HEK293 (cell line): Measurements from ENCODE around the gene TFRC.

ENCODE experiments used
- RBAK ChIP-seq: fragments of 450-650 bp; formaldehyde crosslinking; IDR thresholded peaks from 2 replicates; pipeline ENCODE4 v1.5.1; 2016; ENCODE audit warnings: missing biosample characterization, missing genetic modification characterization
- ZFHX2 ChIP-seq: fragments of 450-650 bp; formaldehyde crosslinking; conservative IDR thresholded peaks from 2 replicates; pipeline ENCODE4 v1.5.1; 2016; ENCODE audit warnings: missing biosample characterization, missing genetic modification characterization
- ZNF514 ChIP-seq: fragments of 450-650 bp; formaldehyde crosslinking; IDR thresholded peaks from 2 replicates; pipeline ENCODE4 v1.5.1; 2016; ENCODE audit warnings: missing biosample characterization, missing genetic modification characterization
- TF ChIP-seq, protein P1 (sequence below): fragments of 450-650 bp; formaldehyde crosslinking; IDR thresholded peaks from 2 replicates; pipeline ENCODE4 v1.5.1; 2016; ENCODE audit warnings: missing biosample characterization, missing genetic modification characterization
- TF ChIP-seq, protein P2 (sequence below): fragments of 450-650 bp; formaldehyde crosslinking; IDR thresholded peaks from 2 replicates; pipeline ENCODE4 v1.5.1; 2016; ENCODE audit warnings: missing biosample characterization, missing genetic modification characterization
- TF ChIP-seq, protein P3 (sequence below): fragments of 450-650 bp; formaldehyde crosslinking; IDR thresholded peaks from 2 replicates; pipeline ENCODE4 v1.5.1; 2016; ENCODE audit warnings: missing biosample characterization, missing genetic modification characterization
- TF ChIP-seq, protein P4 (sequence below): fragments of 450-650 bp; formaldehyde crosslinking; IDR thresholded peaks from 2 replicates; pipeline ENCODE4 v1.5.1; 2016; ENCODE audit warnings: missing biosample characterization, missing genetic modification characterization
- TF ChIP-seq, protein P5 (sequence below): fragments of 450-650 bp; formaldehyde crosslinking; IDR thresholded peaks from 2 replicates; pipeline ENCODE4 v1.5.1; 2016; ENCODE audit warnings: missing biosample characterization, missing genetic modification characterization

DNA sequence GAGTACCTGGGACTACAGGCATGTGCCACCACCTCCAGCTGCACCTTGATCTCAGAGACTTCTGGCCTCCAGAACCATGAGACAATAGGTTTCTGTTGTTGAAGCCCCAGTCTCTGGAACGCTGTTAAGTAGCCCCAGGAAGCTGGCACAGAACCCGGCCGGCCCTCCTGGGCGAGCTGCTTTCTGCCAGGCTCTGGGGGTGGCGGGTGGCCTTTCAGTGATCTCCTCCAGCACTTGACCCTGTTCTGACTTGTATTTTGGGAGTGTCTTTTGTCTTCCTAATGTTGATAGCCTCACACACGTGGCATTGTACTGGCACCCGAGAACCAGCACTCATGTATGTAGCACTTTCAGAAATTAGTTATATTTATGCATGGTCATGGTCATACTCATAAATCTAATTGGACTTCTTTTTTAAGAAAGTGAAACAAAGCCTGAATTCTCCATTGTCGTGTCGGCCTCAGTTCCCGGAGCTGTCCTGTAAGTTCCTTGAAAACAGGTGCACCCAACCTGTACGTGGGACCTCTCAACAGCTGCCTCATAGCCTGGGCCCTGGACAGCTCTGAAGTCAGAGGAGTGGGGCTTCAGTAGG is 74.0 kb downstream of the TFRC start:
- TF ChIP-seq, protein P1, sequence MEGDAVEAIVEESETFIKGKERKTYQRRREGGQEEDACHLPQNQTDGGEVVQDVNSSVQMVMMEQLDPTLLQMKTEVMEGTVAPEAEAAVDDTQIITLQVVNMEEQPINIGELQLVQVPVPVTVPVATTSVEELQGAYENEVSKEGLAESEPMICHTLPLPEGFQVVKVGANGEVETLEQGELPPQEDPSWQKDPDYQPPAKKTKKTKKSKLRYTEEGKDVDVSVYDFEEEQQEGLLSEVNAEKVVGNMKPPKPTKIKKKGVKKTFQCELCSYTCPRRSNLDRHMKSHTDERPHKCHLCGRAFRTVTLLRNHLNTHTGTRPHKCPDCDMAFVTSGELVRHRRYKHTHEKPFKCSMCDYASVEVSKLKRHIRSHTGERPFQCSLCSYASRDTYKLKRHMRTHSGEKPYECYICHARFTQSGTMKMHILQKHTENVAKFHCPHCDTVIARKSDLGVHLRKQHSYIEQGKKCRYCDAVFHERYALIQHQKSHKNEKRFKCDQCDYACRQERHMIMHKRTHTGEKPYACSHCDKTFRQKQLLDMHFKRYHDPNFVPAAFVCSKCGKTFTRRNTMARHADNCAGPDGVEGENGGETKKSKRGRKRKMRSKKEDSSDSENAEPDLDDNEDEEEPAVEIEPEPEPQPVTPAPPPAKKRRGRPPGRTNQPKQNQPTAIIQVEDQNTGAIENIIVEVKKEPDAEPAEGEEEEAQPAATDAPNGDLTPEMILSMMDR (tag by site-specific recombination) = no peak
- TF ChIP-seq, protein P2, sequence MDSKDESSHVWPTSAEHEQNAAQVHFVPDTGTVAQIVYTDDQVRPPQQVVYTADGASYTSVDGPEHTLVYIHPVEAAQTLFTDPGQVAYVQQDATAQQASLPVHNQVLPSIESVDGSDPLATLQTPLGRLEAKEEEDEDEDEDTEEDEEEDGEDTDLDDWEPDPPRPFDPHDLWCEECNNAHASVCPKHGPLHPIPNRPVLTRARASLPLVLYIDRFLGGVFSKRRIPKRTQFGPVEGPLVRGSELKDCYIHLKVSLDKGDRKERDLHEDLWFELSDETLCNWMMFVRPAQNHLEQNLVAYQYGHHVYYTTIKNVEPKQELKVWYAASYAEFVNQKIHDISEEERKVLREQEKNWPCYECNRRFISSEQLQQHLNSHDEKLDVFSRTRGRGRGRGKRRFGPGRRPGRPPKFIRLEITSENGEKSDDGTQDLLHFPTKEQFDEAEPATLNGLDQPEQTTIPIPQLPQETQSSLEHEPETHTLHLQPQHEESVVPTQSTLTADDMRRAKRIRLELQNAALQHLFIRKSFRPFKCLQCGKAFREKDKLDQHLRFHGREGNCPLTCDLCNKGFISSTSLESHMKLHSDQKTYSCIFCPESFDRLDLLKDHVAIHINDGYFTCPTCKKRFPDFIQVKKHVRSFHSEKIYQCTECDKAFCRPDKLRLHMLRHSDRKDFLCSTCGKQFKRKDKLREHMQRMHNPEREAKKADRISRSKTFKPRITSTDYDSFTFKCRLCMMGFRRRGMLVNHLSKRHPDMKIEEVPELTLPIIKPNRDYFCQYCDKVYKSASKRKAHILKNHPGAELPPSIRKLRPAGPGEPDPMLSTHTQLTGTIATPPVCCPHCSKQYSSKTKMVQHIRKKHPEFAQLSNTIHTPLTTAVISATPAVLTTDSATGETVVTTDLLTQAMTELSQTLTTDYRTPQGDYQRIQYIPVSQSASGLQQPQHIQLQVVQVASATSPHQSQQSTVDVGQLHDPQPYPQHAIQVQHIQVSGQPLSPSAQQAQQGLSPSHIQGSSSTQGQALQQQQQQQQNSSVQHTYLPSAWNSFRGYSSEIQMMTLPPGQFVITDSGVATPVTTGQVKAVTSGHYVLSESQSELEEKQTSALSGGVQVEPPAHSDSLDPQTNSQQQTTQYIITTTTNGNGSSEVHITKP (tag by site-specific recombination) = no peak
- TF ChIP-seq, protein P3, sequence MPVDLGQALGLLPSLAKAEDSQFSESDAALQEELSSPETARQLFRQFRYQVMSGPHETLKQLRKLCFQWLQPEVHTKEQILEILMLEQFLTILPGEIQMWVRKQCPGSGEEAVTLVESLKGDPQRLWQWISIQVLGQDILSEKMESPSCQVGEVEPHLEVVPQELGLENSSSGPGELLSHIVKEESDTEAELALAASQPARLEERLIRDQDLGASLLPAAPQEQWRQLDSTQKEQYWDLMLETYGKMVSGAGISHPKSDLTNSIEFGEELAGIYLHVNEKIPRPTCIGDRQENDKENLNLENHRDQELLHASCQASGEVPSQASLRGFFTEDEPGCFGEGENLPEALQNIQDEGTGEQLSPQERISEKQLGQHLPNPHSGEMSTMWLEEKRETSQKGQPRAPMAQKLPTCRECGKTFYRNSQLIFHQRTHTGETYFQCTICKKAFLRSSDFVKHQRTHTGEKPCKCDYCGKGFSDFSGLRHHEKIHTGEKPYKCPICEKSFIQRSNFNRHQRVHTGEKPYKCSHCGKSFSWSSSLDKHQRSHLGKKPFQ (tag by site-specific recombination) = no peak
- no peak for TF ChIP-seq RBAK (tag by site-specific recombination)
- TF ChIP-seq ZNF514 = no peak
- TF ChIP-seq, protein P4, sequence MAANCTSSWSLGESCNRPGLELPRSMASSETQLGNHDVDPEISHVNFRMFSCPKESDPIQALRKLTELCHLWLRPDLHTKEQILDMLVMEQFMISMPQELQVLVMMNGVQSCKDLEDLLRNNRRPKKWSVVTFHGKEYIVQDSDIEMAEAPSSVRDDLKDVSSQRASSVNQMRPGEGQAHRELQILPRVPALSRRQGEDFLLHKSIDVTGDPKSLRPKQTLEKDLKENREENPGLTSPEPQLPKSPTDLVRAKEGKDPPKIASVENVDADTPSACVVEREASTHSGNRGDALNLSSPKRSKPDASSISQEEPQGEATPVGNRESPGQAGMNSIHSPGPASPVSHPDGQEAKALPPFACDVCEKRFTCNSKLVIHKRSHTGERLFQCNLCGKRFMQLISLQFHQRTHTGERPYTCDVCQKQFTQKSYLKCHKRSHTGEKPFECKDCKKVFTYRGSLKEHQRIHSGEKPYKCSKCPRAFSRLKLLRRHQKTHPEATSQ = no peak
- TF ChIP-seq ZFHX2 = no peak
- TF ChIP-seq, protein P5, sequence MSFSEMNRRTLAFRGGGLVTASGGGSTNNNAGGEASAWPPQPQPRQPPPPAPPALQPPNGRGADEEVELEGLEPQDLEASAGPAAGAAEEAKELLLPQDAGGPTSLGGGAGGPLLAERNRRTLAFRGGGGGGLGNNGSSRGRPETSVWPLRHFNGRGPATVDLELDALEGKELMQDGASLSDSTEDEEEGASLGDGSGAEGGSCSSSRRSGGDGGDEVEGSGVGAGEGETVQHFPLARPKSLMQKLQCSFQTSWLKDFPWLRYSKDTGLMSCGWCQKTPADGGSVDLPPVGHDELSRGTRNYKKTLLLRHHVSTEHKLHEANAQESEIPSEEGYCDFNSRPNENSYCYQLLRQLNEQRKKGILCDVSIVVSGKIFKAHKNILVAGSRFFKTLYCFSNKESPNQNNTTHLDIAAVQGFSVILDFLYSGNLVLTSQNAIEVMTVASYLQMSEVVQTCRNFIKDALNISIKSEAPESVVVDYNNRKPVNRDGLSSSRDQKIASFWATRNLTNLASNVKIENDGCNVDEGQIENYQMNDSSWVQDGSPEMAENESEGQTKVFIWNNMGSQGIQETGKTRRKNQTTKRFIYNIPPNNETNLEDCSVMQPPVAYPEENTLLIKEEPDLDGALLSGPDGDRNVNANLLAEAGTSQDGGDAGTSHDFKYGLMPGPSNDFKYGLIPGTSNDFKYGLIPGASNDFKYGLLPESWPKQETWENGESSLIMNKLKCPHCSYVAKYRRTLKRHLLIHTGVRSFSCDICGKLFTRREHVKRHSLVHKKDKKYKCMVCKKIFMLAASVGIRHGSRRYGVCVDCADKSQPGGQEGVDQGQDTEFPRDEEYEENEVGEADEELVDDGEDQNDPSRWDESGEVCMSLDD (tag by site-specific recombination) = no peak
